Stimulated activated CD4-positive, alpha-beta T cell treated with anti-CD3 and anti-CD28 coated beads, Interleukin-2, amount 100 ng/mL, for 48 hours (primary cell): ENCODE measurements around the gene ANXA8.

Source experiments
- DNase-seq, 2 donors: peaks; one replicate each; pipeline ENCODE4 v3.0.0-alpha.2; 2020

Gene ANXA8

GRCh38 chr10:47447209-47447608, 36.7 kb downstream of the ANXA8 start:
- no peak for DNase-seq

- DNase-seq = no peak
Observed at GRCh38 chr10:47445720-47446119, 38.2 kb downstream of the ANXA8 start.

GRCh38 chr10:47444047-47444446, 39.9 kb downstream of the ANXA8 start:
- no peak for DNase-seq

GRCh38 chr10:47443145-47443544, 40.8 kb downstream of the ANXA8 start:
- no peak for DNase-seq

GRCh38 chr10:47442351-47442750, 41.6 kb downstream of the ANXA8 start:
- DNase-seq = no peak

- DNase-seq = no peak
Observed at GRCh38 chr10:47441938-47442337, 42.0 kb downstream of the ANXA8 start.

- DNase-seq = no peak
Observed at GRCh38 chr10:47440207-47440606, 43.7 kb downstream of the ANXA8 start.

- no peak for DNase-seq
Observed at GRCh38 chr10:47438857-47439474, 44.9 kb downstream of the ANXA8 start.

GRCh38 chr10:47435081-47435480, 48.8 kb downstream of the ANXA8 start:
- DNase-seq = no peak

- no peak for DNase-seq
Observed at GRCh38 chr10:47425813-47426419, 58.0 kb downstream of the ANXA8 start.

- no peak for DNase-seq
Observed at GRCh38 chr10:47424231-47424630, 59.7 kb downstream of the ANXA8 start.

- no peak for DNase-seq
Observed at GRCh38 chr10:47423476-47423875, 60.4 kb downstream of the ANXA8 start.

- no peak for DNase-seq
Observed at GRCh38 chr10:47421057-47421952, 62.6 kb downstream of the ANXA8 start.

GRCh38 chr10:47420305-47421056, 63.4 kb downstream of the ANXA8 start:
- no peak for DNase-seq

- DNase-seq = no peak
Observed at GRCh38 chr10:47419421-47419820, 64.5 kb downstream of the ANXA8 start.

GRCh38 chr10:47418966-47419365, 64.9 kb downstream of the ANXA8 start:
- no peak for DNase-seq

GRCh38 chr10:47418321-47418720, 65.6 kb downstream of the ANXA8 start:
- no peak for DNase-seq
